ENCODE results near the gene NSFL1C. TPM values are rescaled to one million over a fixed set of nuclear protein-coding genes. Genes with fewer than 3 reads are reported as not detected.

Gene NSFL1C
- total RNA-seq, 1 experiment from 2014 or later = 24.2 TPM

Other genes with a start within 250 kb of the NSFL1C start
- gene RAD21L1, start 240.8 kb downstream of the NSFL1C start, total RNA-seq (2014; rRNA removed; shearing (Covaris generic)) = not detected in 2 replicates
- gene SNPH, start 200.6 kb downstream of the NSFL1C start, total RNA-seq (2014; rRNA removed; shearing (Covaris generic)) = 2.6 and 4.0 TPM in 2 replicates
- gene SDCBP2, start 137.7 kb downstream of the NSFL1C start, total RNA-seq (2014; rRNA removed; shearing (Covaris generic)) = 1.1 and 1.9 TPM in 2 replicates
- gene FKBP1A, start 73.8 kb downstream of the NSFL1C start, total RNA-seq (2014; rRNA removed; shearing (Covaris generic)) = 132 and 136 TPM in 2 replicates
- not detected in 2 replicates for gene SIRPB2, start 24.6 kb upstream of the NSFL1C start, total RNA-seq (2014; rRNA removed; shearing (Covaris generic))
- not detected in 2 replicates for gene SIRPD, start 90.9 kb upstream of the NSFL1C start, total RNA-seq (2014; rRNA removed; shearing (Covaris generic))
- not detected in 2 replicates for gene SIRPB1, start 153.2 kb upstream of the NSFL1C start, total RNA-seq (2014; rRNA removed; shearing (Covaris generic))
- not detected in 2 replicates for gene SIRPG, start 190.9 kb upstream of the NSFL1C start, total RNA-seq (2014; rRNA removed; shearing (Covaris generic))

All from H7 (cell line).